Ecto neural progenitor cell (in vitro differentiated cells): ENCODE measurements around the gene ARMC5.
A peak's percentile ranks its signal among the peaks of the same experiment; 100 is the strongest.

Experiments used
- DNase-seq: peaks from one replicate; pipeline ENCODE4 v3.0.0-alpha.2; 2018; ENCODE audit warnings: low spot score

ARMC5 gene

GRCh38 chr16:31461921-31462804, 2.9 kb downstream of the ARMC5 start:
- no peak for DNase-seq

GRCh38 chr16:31464348-31464769, 5.1 kb downstream of the ARMC5 start:
- DNase-seq, result no peak

- DNase-seq, result no peak
These were observed 5.5 kb downstream of the ARMC5 start for GRCh38 chr16:31464781-31465260.

DNA sequence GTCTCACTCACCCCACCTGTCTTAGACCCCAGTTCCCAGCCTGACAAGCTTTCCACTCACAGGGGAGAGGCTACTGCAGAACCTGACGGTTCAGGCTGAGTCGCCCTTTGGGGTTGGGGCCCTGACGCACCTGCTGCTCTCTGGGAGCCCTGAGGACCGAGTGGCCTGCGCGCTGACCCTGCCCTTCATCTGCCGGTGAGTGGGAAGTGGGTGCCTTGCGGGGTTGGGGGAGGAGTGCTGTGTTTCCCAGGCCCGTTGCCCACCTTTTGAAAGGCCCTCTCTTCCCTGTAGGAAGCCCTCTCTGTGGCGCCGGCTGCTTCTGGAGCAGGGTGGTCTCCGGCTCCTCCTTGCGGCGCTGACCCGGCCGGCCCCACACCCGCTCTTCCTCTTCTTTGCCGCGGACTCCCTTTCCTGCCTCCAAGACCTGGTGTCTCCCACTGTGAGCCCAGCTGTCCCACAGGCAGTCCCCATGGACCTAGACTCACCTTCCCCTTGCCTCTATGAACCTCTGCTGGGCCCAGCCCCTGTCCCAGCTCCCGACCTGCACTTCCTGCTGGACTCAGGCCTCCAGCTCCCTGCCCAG, 6.6 kb downstream of the ARMC5 start:
- no peak for DNase-seq

GRCh38 chr16:31466381-31466841, 7.1 kb downstream of the ARMC5 start:
- DNase-seq, result no peak

GRCh38 chr16:31467151-31467773, 8.0 kb downstream of the ARMC5 start:
- DNase-seq, result no peak

DNA sequence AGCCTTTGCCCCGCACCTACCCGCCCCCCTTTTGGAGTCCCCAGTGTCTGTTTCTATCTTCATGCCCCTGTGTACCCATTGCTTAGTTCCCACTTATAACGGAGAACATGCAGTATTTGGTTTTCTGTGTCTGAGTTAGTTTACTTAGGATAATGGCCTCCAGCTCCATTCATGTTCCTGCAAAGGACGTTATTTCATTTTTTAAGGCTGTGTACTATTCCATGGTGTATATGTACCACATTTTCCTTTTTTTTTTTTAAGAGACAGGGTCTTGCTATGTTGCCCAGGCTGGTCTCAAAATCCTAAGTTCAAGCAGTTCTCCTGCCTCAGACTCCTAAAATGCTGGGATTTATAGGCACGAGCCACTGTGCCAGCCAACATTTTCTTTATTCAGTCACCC, 8.6 kb downstream of the ARMC5 start:
- no peak for DNase-seq

GRCh38 chr16:31470615-31471014, 11.3 kb downstream of the ARMC5 start:
- DNase-seq, result no peak

DNA sequence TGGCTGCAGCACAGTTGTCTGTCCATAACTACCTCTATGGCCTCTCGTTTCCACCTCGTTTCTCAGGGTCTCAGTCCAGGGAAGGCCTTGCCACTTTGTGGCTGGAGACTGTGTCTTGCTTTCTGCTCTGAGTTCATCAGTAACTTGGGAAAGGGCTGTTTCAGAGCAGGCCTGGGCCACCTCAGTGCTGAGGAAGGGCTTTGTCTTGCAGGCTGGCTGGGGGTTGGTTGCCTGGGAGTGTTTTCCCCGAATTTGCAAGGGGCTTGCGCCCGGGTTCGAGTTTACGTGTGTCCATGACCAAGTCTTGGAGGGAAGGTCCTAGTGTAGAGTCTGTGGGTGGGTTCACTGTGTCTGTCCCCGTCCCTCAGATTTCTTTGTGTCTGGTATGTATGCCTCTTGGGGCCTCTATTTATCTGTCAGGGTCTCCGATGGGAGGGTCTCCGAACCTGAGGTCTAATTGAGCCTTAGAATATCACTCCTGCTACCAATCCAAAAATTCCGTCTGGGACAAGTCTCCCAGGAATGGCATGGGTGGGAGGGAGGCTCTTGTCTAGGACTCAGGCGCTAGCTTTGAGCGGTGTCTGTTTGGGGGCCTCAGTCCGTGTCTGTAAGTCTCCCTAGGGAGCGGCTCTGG, 12.1 kb downstream of the ARMC5 start:
- no peak for DNase-seq

- no peak for DNase-seq
These were observed 12.8 kb downstream of the ARMC5 start, which contains the start of gene TGFB1I1 for GRCh38 chr16:31471875-31472708. TGFB1I1 (plus strand) TSS chr16:31472152; CDS start chr16:31472189, 37 bp downstream.

- DNase-seq, result no peak
These were observed 13.5 kb downstream of the ARMC5 start for GRCh38 chr16:31472709-31473203.

GRCh38 chr16:31473264-31473984, 14.1 kb downstream of the ARMC5 start:
- DNase-seq, result no peak

- no peak for DNase-seq
These were observed 14.9 kb downstream of the ARMC5 start for GRCh38 chr16:31474173-31474714.

- DNase-seq, result no peak
These were observed 15.8 kb downstream of the ARMC5 start for GRCh38 chr16:31474773-31475738.

- DNase-seq, result no peak
These were observed 16.6 kb downstream of the ARMC5 start for GRCh38 chr16:31475946-31476302.

DNA sequence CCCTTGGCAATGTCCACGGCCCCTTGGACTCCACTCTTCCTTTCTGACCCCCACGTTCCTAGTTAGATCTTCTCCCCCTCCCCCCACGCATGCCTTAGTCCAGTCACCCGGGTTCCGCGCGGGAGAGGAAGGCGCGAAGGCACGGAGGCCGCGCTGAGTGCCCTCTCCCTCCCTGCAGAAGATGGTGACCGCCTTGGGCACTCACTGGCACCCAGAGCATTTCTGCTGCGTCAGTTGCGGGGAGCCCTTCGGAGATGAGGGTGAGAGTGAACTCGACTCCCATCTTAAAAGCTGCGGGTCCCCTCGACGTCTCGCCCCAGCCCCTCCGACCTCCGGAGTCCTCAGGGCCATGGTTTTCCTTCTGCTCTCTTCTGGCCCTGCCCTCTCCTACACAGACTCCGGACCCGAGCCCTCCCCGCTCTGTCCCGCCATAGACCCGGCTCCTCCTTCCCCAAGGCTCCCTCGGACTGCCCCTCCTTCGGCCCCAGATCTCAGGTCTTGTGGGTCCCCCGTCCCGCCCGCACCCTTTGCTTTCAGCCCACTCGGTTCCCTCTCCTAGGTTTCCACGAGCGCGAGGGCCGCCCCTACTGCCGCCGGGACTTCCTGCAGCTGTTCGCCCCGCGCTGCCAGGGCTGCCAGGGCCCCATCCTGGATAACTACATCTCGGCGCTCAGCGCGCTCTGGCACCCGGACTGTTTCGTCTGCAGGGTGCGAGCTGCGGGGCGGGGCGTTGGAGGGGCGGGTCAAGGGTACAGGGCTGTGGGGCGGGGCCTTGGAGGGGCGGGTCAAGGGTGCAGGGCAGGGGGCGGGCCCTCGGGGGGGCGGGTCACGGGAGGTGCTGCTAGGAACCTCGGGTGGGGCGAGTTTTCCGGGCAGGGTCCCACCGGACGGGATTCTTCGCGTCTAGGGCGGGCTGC, 17.3 kb downstream of the ARMC5 start:
- peak; percentile 65 for DNase-seq

GRCh38 chr16:31477220-31478216, 18.2 kb downstream of the ARMC5 start:
- DNase-seq, result no peak
